Stimulated activated naive CD8-positive, alpha-beta T cell treated with anti-CD3 and anti-CD28 coated beads, Interleukin-15, Interleukin-2, amounts not matched to agents 100 U/mL and 50 U/mL, for 24 hours (primary cell): ENCODE results near the gene FZD4.
"Not testable (repeated sequence)": the region's sequence is repeated elsewhere in the genome, so short reads cannot be mapped to it uniquely, and the experiment has no call there.

Experiments used
- ATAC-seq: fragments of 150-1000 bp; cut with Tn5 transposase; one replicate; pipeline ENCODE4 v1.10.0; 2021
- DNase-seq: peaks from one replicate; pipeline ENCODE4 v3.0.0; 2021

FZD4 gene

GRCh38 chr11:86937193-86937806 lies 17.9 kb downstream of the FZD4 start:
- DNase-seq, ATAC-seq: not testable (repeated sequence)

GRCh38 chr11:86934926-86935579 lies 20.1 kb downstream of the FZD4 start:
- DNase-seq (no peak), ATAC-seq (no peak)

GRCh38 chr11:86934582-86934900 lies 20.7 kb downstream of the FZD4 start:
- DNase-seq (no peak), ATAC-seq (no peak)

DNA sequence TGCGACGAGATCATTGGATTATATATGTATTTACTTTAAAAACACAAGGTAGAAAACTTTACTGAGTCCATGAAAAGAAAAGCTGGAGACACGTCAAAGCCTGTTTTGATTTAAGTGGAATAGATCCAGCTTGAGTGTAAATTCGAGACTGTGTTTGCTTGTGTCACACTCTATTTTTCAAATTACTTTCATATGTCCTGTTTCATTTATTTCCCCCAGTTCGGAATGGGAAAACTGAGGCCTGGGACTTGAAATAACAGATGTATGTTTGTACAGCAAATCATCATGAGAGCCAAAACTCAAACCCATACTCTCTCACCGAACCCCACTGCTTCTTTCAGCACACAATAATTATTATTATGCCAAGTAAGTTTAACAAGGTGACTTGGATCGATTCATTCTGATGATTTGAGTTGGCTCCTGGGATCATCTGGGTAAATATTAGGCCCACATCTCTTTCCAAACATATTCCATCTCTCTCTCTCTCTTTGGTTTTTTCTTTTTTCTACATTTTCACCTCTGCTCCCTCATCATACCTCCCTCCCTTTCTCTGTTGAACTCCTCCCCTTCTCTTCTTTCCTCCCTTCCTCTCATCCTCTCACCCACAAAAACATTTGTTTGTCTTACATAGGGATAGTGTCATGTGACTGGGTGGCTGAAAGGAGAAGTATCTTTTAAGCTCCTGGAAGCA lies 21.2 kb downstream of the FZD4 start:
- no peak for ATAC-seq

DNA sequence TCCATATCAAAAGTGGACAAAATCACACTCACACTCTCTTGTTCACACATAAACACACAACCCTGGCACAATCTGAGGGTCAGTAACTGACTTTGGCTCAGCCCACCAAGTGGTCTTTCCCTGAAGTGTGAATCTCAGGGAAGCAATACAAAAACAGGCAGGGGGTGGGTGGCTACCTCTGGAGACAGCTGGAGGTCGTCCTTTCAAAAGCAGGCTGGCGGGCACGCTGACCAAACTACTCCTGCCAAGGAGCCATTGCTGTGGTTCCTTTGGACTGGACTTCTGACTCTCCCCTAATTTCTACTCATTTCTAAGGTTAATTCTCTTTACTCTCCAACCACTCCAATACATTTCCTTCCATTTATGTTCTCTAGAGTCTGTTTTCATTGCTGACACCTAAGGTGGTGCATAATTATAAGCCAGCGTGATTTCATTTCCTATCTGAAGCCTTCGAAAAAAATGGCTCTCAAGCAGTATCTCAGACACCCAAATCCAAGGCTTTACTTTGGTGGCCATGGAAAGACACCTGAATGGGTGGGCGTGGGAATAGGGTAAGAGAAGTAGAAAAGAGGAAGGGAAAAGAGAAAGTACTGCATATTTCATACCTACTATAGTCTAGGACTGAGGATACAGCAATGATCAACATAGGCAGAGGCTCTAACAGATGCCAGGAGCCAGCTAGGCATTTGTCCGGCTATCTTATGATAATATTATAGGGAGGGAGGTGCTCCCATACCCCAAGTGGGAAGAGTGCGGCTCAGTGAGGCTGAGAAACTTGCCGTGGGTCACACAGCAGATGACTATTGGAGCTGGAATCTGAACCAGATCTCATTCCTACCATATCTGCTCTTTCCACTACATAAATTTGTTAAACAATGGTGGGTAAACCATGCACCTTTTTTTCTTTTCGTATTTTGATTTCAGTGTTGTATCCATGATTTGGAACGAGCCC lies 22.0 kb downstream of the FZD4 start:
- DNase-seq (no peak), ATAC-seq (no peak)

More for the DNA sequence above, 21.2 kb downstream of the FZD4 start:
- no peak for DNase-seq

DNA sequence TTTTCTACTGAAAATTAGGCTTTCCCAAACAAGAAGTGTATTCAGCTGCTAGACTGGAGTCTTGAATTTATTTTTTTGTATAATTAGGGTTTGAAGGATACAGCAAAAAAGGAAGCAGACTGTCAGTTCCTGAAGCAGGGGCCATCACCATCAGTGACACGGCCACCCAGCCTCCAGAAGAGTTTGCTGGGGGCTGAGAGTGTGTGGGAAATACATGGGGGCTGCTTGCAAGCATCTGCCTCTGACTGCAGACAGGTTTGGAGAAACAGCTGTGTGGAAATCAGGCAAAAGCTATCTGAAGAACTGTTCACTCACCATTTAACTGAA lies 23.0 kb downstream of the FZD4 start:
- ATAC-seq: no peak

DNA sequence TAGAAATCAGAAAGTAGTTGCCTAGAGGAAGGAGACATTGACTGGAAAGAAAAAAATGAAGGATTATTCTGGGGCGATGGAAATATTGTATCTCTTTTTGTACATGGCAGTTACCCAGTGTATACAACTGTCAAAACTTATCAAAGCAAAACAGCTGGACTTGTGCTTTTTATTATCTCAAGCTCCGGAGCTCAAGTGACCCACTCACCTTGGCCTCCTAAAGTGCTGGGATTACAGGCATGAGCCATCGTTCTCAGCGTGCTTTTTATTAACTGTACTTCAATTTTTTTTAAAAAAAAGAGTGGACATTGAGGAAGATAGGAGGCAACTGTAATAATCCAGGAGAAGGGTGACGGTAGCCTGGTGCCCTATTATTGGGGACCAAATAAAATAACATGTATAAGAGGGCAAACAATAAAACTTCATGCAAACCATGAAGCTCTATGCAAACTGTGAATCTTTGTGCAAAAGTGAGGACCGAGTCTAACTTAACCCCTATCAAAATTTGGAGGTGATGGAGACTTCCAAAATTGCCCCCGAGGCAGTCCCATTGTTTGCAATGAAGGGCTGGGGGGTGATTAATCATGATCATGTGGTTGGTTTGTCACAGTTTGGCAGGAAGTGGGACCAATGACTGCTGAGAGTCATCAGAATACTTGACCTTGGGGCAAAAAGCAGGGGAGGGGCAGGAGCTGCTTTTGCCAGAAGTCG lies 23.5 kb downstream of the FZD4 start:
- ATAC-seq: no peak
- DNase-seq: peak; percentile 7

More for the DNA sequence above, 23.0 kb downstream of the FZD4 start:
- no peak for DNase-seq

GRCh38 chr11:86930957-86931547 lies 24.1 kb downstream of the FZD4 start:
- ATAC-seq (no peak), DNase-seq (no peak)

DNA sequence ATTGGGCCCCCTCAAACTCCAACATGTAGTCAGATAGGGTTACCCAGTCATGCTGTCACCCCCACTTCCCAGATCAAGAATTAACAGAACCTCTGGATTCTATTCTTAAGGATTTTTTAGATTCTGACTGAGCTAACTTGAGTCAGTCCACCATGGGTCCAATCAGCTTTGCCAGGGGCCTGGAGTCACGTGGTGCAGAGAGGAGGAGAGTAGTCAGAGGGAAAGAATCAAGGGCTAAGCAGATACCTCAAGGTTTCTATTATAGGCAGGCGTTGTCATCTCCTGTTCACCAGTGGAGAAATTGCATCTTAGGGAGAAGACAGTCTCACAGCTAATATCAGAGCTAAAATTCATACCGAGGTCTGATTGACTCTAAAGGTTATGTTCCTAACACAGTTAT lies 28.2 kb downstream of the FZD4 start:
- ATAC-seq (no peak), DNase-seq (no peak)

- DNase-seq (no peak), ATAC-seq (no peak)
Observed at GRCh38 chr11:86923999-86924766, 31.0 kb downstream of the FZD4 start.

GRCh38 chr11:86922225-86922624 lies 33.0 kb downstream of the FZD4 start:
- no peak for ATAC-seq
- DNase-seq: no peak

DNA sequence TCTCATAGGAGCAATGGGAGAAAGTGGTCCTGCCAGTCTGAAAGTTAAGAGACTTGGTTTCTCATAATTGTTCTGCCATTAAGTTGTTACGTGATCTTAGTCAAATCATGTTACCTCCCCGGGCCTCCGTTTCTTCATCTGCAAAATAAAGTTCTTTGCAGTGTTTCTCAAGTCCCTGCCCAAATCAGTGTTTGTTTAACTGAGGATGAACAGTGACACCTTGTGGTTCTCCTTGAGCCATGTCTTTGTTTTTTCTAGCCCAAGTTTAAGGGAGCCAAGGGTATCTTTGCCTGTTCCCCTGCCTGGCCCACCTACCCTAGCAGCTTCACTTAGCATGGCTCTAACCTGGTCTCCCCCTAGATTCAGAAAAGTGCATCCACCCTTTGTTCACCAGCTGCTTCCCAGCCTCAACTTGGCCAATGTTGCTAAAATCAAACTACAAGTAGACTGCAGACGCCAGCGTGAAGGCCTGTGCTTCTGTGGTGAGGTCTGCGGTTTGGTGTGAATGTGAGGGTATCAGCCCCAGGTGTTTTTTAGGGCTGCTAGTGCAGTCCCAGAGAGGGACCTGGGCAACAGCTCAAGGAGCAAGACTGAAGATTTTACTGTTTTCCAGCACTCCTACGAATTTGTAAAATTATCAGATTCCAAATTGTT lies 35.5 kb downstream of the FZD4 start:
- ATAC-seq (no peak), DNase-seq (no peak)

GRCh38 chr11:86918973-86919372 lies 36.2 kb downstream of the FZD4 start:
- no peak for DNase-seq
- no peak for ATAC-seq

- ATAC-seq (no peak), DNase-seq (no peak)
Observed at GRCh38 chr11:86918496-86918895, 36.7 kb downstream of the FZD4 start.

- DNase-seq: no peak
- ATAC-seq: no peak
Observed at GRCh38 chr11:86917589-86917988, 37.6 kb downstream of the FZD4 start.

DNA sequence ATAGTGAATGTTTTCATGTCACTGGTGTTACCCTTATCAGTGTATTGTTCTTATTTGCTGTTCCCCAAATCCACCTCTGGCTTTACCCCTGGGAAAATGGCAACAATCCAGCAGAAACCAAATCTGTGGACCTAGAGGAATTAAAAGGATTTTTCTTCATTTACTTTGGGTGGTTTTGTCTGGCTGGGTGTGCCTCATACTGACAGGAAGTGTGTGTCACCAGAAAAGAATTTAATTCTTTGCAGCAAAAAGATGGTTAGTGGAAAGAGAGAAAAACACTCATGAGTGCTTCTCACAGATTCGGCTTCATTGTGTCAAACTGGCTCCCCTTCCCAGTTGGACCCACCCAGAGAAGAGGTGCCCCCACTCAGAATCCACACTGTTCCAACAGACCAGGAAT lies 38.9 kb downstream of the FZD4 start:
- no peak for ATAC-seq
- no peak for DNase-seq

- not testable (repeated sequence) for ATAC-seq, DNase-seq
Observed at GRCh38 chr11:86915850-86916249, 39.3 kb downstream of the FZD4 start.

DNA sequence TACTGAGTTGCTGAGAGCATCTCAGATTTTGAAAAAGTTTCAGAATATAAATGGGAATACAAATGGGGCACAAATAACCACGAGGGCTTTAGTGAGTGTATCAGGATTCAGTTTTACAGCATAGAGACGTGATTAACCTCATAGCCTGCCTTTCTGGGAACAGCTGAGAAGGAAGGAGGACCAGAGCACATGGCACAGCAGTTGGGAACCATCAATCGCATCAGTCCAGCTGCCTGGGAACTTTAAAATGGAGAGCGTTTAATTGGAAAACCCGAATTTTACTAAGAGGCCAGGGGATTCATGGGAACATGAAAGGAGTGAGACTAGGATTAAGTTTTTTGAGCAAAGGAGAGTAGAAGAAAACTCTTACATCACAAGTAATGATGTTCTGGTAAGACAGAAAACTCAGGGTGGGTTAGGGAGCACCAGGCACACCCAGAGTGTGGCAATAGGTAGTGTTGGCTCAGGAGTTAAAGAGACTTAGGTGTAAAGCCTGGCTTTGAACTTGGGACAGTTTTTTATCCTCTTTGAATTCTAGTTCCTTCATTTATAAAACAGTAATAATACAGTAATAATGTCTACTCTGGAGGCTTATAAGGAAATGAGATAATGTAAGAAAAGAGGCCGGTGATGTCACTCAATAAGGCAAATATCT lies 40.2 kb downstream of the FZD4 start:
- no peak for DNase-seq
- no peak for ATAC-seq

DNA sequence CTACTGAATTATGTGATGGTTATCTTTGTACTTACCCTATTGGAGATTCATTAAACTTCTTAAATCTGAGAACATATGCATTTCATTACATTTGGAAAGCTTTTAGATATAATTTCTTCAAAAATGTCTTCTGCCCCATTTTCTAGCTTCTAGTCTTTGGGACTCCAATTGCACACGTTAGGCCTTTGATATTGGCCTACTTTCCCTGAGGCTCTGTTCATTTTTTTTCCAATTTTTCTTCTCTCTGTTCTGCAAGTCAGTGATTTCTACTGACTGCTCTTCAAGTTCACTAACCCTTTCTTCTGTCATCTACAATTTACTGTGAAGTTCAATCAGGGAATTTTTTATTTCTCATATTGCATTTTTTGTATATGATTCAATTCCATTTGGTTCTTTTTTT lies 43.0 kb downstream of the FZD4 start:
- DNase-seq: no peak
- ATAC-seq: no peak

DNA sequence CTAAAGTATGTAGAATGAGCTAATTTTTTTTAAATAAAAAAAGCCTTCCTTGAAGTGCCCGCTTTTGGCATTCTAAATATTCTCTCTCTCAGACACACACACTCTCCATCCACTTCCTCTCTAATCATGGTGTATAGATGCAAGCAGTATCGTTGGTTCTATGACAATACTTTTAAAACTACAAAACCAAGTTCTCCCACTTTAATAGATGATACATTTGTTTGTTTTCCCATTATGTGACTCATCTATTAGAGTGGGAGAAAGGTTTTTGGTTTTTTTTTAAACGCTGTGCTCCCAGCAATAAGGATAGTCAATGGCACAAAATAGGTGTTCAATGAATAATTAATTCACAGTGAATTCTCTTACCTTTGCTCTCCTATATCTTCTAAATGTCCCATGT lies 44.6 kb downstream of the FZD4 start:
- no peak for ATAC-seq

More for the DNA sequence above, 44.6 kb downstream of the FZD4 start:
- DNase-seq: no peak
